Body of pancreas (tissue), 4 donors: ENCODE data around the gene SSTR3.

ENCODE experiments used
- POLR2A ChIP-seq, 3 donors: fragments of 450-650 bp; IDR thresholded peaks; one replicate each; pipeline ENCODE4 v1.6.1; 2016; ENCODE audit warnings: antibody characterized with exemption in 3 of 3, mild to moderate bottlenecking in 2 of 3
- TF ChIP-seq, protein P1 (sequence below), 7 experiments: fragments of 450-650 bp in 4 of 7; fragments of 200-600 bp in 3 of 7; sonication (generic) in 3 of 7; IDR thresholded peaks; one replicate each; pipeline ENCODE4 v1.5.1; 2016 to 2019; ENCODE audit warnings: antibody characterized with exemption in 7 of 7

DNA sequence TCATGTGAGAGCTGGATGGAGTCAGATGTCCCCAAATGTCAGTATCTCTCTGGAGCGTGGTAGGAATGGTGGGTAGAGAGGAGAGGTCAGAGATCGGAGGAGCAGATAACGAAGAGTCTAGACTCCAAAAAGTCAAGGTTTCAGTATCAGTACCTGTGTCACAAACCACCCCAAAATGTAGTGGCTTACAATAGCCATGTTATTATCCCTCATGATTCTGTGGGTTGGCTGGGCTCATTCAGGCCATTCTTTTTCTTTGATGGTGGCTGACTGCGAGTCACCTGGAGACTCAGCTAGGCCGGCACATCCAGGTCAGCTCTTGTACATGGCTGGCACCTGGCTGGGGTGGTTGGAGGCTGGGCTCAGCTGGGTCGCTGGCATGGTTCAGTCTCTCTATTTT is 7.3 kb upstream of the SSTR3 start:
- no peak for TF ChIP-seq POLR2A (IDR thresholded peaks at IDR 0.05)
- TF ChIP-seq, protein P1, sequence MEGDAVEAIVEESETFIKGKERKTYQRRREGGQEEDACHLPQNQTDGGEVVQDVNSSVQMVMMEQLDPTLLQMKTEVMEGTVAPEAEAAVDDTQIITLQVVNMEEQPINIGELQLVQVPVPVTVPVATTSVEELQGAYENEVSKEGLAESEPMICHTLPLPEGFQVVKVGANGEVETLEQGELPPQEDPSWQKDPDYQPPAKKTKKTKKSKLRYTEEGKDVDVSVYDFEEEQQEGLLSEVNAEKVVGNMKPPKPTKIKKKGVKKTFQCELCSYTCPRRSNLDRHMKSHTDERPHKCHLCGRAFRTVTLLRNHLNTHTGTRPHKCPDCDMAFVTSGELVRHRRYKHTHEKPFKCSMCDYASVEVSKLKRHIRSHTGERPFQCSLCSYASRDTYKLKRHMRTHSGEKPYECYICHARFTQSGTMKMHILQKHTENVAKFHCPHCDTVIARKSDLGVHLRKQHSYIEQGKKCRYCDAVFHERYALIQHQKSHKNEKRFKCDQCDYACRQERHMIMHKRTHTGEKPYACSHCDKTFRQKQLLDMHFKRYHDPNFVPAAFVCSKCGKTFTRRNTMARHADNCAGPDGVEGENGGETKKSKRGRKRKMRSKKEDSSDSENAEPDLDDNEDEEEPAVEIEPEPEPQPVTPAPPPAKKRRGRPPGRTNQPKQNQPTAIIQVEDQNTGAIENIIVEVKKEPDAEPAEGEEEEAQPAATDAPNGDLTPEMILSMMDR (IDR thresholded peaks at IDR 0.05), result no peak
